ENCODE measurements around the gene ADSS1.

ADSS1 gene

DNA sequence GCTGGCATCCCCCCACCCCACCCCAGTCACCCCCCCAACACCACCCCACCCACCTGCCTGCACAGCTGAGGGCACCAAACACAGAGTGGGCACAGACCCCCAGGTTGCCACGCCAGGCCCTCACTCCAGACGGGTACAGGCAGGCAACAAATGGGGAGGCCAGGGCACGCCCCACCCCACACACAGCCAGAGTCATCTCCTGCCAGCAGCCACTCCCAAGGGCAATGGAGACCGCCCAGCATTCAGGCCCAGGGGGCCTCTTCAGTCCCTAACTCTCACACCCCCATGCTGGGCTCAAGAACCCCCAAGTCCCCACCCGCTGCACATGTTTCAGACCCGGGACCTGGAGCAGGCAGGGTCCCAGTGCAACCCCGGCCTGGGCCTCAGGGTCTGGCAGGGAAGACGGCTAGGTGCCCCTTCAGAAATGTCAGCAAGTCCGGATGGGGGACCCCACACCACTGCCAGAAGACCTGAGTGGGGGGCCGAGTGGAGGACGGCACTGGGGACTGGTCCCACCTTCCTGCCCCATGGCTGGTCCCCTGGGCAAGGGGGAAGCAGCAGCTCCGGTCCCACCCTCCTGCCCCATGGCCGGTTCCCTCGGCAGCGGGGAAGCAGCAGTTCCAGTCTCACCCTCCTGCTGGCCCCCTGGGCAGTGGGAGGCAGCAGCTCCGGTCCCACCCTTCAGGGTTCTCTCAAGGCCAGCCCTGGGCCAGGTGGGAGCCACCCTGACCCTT, 59.6 kb downstream of the ADSS1 start:
- Histone ChIP-seq H4K8ac (ENCODE audit: low read depth, low read length) (no peak overlapping the region), H2AK5ac (ENCODE audit: low read length) (no peak overlapping the region), H3K4ac (ENCODE audit: low read depth, low read length) (no peak overlapping the region), H3K23ac (ENCODE audit: low read length) (no peak overlapping the region), H3K79me2 (ENCODE audit: control insufficient read depth, insufficient read depth, low read length) (no peaks in the 10 kb centered on the region), H3K27me3 (ENCODE audit: insufficient read depth, low read length, poor library complexity) (no peaks in the 10 kb centered on the region), H3K4me1 (ENCODE audit: control insufficient read depth, low read depth, low read length) (no peaks in the 10 kb centered on the region), H2BK120ac (ENCODE audit: low read depth, low read length) (no peak overlapping the region), H3K9ac (ENCODE audit: low read length) (no peak overlapping the region), H2BK15ac (replicated peaks; ENCODE audit: low read depth) (no peak overlapping the region), H3K36me3 (ENCODE audit: control insufficient read depth, insufficient read depth, low read length) (no peaks in the 10 kb centered on the region), H3K27ac (ENCODE audit: low read depth, low read length) (no peak overlapping the region), H3K4me2 (ENCODE audit: low read length) (no peak overlapping the region), H4K5ac (ENCODE audit: low read length) (no peak overlapping the region), H3K4me3 (ENCODE audit: low read length) (no peak overlapping the region), H3K18ac (ENCODE audit: low read length) (no peak overlapping the region), H2BK5ac (ENCODE audit: low read length) (no peak overlapping the region), H3K79me1 (ENCODE audit: low read length) (no peaks in the 10 kb centered on the region), H3K56ac (ENCODE audit: low read length) (no peak overlapping the region)
- no CpG with 5 or more reads among the region's 16 CpGs for WGBS (ENCODE audit: extremely low coverage, insufficient coverage, low lambda C conversion rate)
- no peak for DNase-seq

DNA sequence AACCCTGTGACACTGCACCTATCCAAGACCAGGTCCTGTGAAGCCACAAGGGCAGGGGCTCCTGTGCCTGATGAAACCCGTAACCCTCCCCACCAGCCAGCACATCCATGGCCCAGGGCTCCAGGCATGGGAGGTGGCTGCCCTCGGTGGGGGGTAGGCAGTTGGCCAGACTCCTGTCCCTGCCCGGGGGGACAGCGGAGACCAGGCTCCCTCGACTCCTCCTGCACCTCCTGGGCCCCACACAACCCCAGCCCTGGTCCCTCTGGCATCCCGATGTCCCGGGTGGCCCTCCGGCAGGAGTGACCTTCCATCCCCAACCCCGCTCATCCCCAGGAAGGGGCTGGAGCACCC, 60.2 kb downstream of the ADSS1 start:
- H3K56ac ChIP-seq (ENCODE audit: low read length) = no peak overlapping the region
- no peaks in the 10 kb centered on the region for H3K79me1 ChIP-seq (ENCODE audit: low read length)
- no peaks in the 10 kb centered on the region for H3K27me3 ChIP-seq (ENCODE audit: insufficient read depth, low read length, poor library complexity)
- H3K18ac ChIP-seq (ENCODE audit: low read length) = no peak overlapping the region
- H3K4me3 ChIP-seq (ENCODE audit: low read length) = no peak overlapping the region
- H3K9ac ChIP-seq (ENCODE audit: low read length) = no peak overlapping the region
- no peaks in the 10 kb centered on the region for H3K79me2 ChIP-seq (ENCODE audit: control insufficient read depth, insufficient read depth, low read length)
- H3K23ac ChIP-seq (ENCODE audit: low read length) = no peak overlapping the region
- no peak overlapping the region for H3K27ac ChIP-seq (ENCODE audit: low read depth, low read length)
- no peak overlapping the region for H2BK5ac ChIP-seq (ENCODE audit: low read length)
- H3K4me1 ChIP-seq (ENCODE audit: control insufficient read depth, low read depth, low read length) = no peaks in the 10 kb centered on the region
- H3K4ac ChIP-seq (ENCODE audit: low read depth, low read length) = no peak overlapping the region
- no peak overlapping the region for H4K8ac ChIP-seq (ENCODE audit: low read depth, low read length)
- WGBS (ENCODE audit: extremely low coverage, insufficient coverage, low lambda C conversion rate) = no CpG with 5 or more reads among the region's 9 CpGs
- DNase-seq = no peak
- H2AK5ac ChIP-seq (ENCODE audit: low read length) = no peak overlapping the region
- H2BK120ac ChIP-seq (ENCODE audit: low read depth, low read length) = no peak overlapping the region
- H3K4me2 ChIP-seq (ENCODE audit: low read length) = no peak overlapping the region
- no peak overlapping the region for H2BK15ac ChIP-seq (replicated peaks; ENCODE audit: low read depth)
- H4K5ac ChIP-seq (ENCODE audit: low read length) = no peak overlapping the region
- H3K36me3 ChIP-seq (ENCODE audit: control insufficient read depth, insufficient read depth, low read length) = no peaks in the 10 kb centered on the region

DNA sequence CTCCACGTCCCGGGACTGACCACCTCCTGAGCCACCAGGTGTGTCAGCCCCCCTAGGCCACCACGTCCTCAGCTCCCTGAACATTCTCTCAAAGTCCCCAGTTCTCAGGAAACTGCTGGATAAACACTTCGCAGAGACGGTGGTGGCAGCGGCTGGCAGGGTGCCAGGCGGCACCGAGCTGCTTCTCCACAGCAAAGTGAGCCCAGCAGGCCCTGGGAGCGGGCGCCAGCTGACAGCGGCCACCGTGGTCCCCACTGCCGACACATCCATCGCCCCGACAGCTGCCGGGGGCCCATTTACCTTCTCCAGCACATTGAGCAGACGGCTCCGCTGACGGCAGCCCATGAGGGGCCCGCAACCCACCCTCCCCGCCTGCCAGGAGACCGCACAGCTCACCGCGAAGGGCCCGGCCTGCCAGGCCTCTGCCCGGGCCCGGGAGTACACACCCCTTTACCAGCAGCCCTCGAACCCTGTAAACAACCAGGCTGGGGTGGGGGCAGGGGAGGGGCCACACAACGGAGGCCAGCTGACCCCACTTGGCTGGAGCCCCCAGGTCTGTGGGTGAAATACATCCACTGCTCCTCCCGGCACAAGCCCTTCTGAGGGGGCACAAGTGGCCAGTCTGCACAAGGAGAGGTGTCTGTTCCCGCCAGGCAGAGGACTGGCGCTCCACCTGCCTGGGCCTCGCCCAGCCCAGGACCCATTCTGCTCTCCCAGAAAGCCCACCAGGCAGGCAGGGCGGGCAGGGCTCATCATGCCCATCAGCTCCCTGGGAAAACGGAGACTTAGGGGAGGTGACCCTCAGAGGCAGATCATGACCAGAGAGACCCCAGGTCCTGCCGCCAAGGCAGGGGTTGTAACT, 61.0 kb downstream of the ADSS1 start:
- Histone ChIP-seq H2BK120ac (ENCODE audit: low read depth, low read length) (no peak overlapping the region), H3K56ac (ENCODE audit: low read length) (no peak overlapping the region), H2AK5ac (ENCODE audit: low read length) (no peak overlapping the region), H2BK15ac (replicated peaks; ENCODE audit: low read depth) (no peak overlapping the region), H3K18ac (ENCODE audit: low read length) (no peak overlapping the region), H4K8ac (ENCODE audit: low read depth, low read length) (no peak overlapping the region), H3K36me3 (ENCODE audit: control insufficient read depth, insufficient read depth, low read length) (no peaks in the 10 kb centered on the region), H3K79me1 (ENCODE audit: low read length) (no peaks in the 10 kb centered on the region), H3K27me3 (ENCODE audit: insufficient read depth, low read length, poor library complexity) (no peaks in the 10 kb centered on the region), H3K4me3 (ENCODE audit: low read length) (no peak overlapping the region), H3K27ac (ENCODE audit: low read depth, low read length) (no peak overlapping the region), H2BK5ac (ENCODE audit: low read length) (no peak overlapping the region), H3K4me2 (ENCODE audit: low read length) (no peak overlapping the region), H4K5ac (ENCODE audit: low read length) (no peak overlapping the region), H3K79me2 (ENCODE audit: control insufficient read depth, insufficient read depth, low read length) (no peaks in the 10 kb centered on the region), H3K4ac (ENCODE audit: low read depth, low read length) (no peak overlapping the region), H3K23ac (ENCODE audit: low read length) (no peak overlapping the region), H3K9ac (ENCODE audit: low read length) (no peak overlapping the region), H3K4me1 (ENCODE audit: control insufficient read depth, low read depth, low read length) (no peaks in the 10 kb centered on the region)
- DNase-seq = no peak
- no CpG with 5 or more reads among the region's 36 CpGs for WGBS (ENCODE audit: extremely low coverage, insufficient coverage, low lambda C conversion rate)

DNA sequence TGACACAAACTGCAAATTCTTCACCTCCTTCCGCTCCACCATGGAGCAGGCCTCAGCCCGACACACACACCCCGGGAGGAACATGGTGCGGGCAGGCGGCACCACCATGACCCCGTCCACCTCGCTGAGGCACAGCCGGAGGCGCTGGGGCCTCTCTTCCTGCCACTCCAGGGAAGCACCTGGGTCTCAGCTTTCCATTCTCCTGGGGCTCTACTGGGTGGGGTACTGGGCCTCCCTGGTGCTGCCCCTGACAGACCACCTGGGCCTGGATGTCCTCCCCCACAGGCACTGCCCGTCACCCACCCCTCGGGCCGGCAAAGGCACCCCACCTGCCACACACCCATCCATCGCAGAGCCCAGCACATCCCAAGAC, 61.7 kb downstream of the ADSS1 start:
- Histone ChIP-seq H3K4me3 (ENCODE audit: low read length) (no peak overlapping the region), H3K56ac (ENCODE audit: low read length) (no peak overlapping the region), H2AK5ac (ENCODE audit: low read length) (no peak overlapping the region), H3K4ac (ENCODE audit: low read depth, low read length) (no peak overlapping the region), H4K8ac (ENCODE audit: low read depth, low read length) (no peak overlapping the region), H3K18ac (ENCODE audit: low read length) (no peak overlapping the region), H3K79me2 (ENCODE audit: control insufficient read depth, insufficient read depth, low read length) (no peaks in the 10 kb centered on the region), H3K79me1 (ENCODE audit: low read length) (no peaks in the 10 kb centered on the region), H3K9ac (ENCODE audit: low read length) (no peak overlapping the region), H2BK120ac (ENCODE audit: low read depth, low read length) (no peak overlapping the region), H2BK5ac (ENCODE audit: low read length) (no peak overlapping the region), H3K36me3 (ENCODE audit: control insufficient read depth, insufficient read depth, low read length) (no peaks in the 10 kb centered on the region), H3K27ac (ENCODE audit: low read depth, low read length) (no peak overlapping the region), H3K23ac (ENCODE audit: low read length) (no peak overlapping the region), H2BK15ac (replicated peaks; ENCODE audit: low read depth) (no peak overlapping the region), H3K27me3 (ENCODE audit: insufficient read depth, low read length, poor library complexity) (no peaks in the 10 kb centered on the region), H3K4me1 (ENCODE audit: control insufficient read depth, low read depth, low read length) (no peaks in the 10 kb centered on the region), H4K5ac (ENCODE audit: low read length) (no peak overlapping the region), H3K4me2 (ENCODE audit: low read length) (no peak overlapping the region)
- WGBS (ENCODE audit: extremely low coverage, insufficient coverage, low lambda C conversion rate) = no CpG with 5 or more reads among the region's 13 CpGs
- no peak for DNase-seq

DNA sequence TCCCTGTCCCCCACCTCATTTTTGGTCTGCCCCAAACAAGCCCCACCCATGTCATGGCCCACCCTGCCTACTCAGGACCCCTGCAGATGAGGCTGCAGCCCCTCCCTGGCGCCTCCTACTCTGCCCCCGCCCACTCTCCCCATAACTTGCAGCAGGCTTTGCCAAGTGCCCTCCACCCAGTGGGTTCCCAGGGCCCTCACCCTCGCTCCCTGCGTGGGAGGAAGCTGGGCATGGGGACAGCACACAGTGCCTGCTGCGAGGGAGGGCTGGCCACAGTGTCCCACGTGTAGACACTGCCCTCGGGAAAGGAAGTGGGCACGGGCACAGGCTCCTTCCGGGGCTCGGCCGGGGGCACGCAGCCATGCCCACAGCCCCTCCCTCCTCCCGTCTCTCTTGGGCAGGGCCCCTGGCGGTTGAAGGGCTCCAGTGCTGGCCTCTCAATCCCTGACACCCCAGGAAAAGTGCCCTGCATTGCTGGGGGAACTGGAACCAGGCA, 62.1 kb downstream of the ADSS1 start:
- no peak overlapping the region for H2BK15ac ChIP-seq (replicated peaks; ENCODE audit: low read depth)
- H3K18ac ChIP-seq (ENCODE audit: low read length) = no peak overlapping the region
- H3K56ac ChIP-seq (ENCODE audit: low read length) = no peak overlapping the region
- no peak overlapping the region for H3K27ac ChIP-seq (ENCODE audit: low read depth, low read length)
- no peak for DNase-seq
- no CpG with 5 or more reads among the region's 14 CpGs for WGBS (ENCODE audit: extremely low coverage, insufficient coverage, low lambda C conversion rate)
- H3K79me1 ChIP-seq (ENCODE audit: low read length) = no peaks in the 10 kb centered on the region
- H4K5ac ChIP-seq (ENCODE audit: low read length) = no peak overlapping the region
- no peak overlapping the region for H3K4ac ChIP-seq (ENCODE audit: low read depth, low read length)
- no peaks in the 10 kb centered on the region for H3K79me2 ChIP-seq (ENCODE audit: control insufficient read depth, insufficient read depth, low read length)
- H3K23ac ChIP-seq (ENCODE audit: low read length) = no peak overlapping the region
- no peaks in the 10 kb centered on the region for H3K27me3 ChIP-seq (ENCODE audit: insufficient read depth, low read length, poor library complexity)
- H4K8ac ChIP-seq (ENCODE audit: low read depth, low read length) = no peak overlapping the region
- H3K4me2 ChIP-seq (ENCODE audit: low read length) = no peak overlapping the region
- H2BK5ac ChIP-seq (ENCODE audit: low read length) = no peak overlapping the region
- no peak overlapping the region for H2BK120ac ChIP-seq (ENCODE audit: low read depth, low read length)
- no peak overlapping the region for H3K4me3 ChIP-seq (ENCODE audit: low read length)
- H3K4me1 ChIP-seq (ENCODE audit: control insufficient read depth, low read depth, low read length) = no peaks in the 10 kb centered on the region
- H3K9ac ChIP-seq (ENCODE audit: low read length) = no peak overlapping the region
- H2AK5ac ChIP-seq (ENCODE audit: low read length) = no peak overlapping the region
- no peaks in the 10 kb centered on the region for H3K36me3 ChIP-seq (ENCODE audit: control insufficient read depth, insufficient read depth, low read length)
